KMS-11 (cell line): Measurements from ENCODE around the gene TSLP.

Experiments
- H2AFZ ChIP-seq: fragments of 200-600 bp; sonication (generic); 2 replicates; pipeline ENCODE4 v1.6.1; 2016; ENCODE audit warnings: antibody characterized with exemption, mixed run types, low read depth
- H3K27ac ChIP-seq: fragments of 200-600 bp; sonication (generic); 2 replicates; pipeline ENCODE4 v1.6.1; 2016; ENCODE audit warnings: mild to moderate bottlenecking, mixed run types
- H3K27me3 ChIP-seq: fragments of 200-600 bp; sonication (generic); 2 replicates; pipeline ENCODE4 v1.6.1; 2017; ENCODE audit warnings: mild to moderate bottlenecking, low read depth, mixed run types, moderate library complexity; ENCODE audit not compliant: insufficient read depth
- H3K36me3 ChIP-seq: fragments of 200-600 bp; sonication (generic); 2 replicates; pipeline ENCODE4 v1.6.1; 2017; ENCODE audit warnings: mild to moderate bottlenecking, mixed run types; ENCODE audit not compliant: insufficient read depth
- H3K4me1 ChIP-seq: fragments of 200-600 bp; sonication (generic); 2 replicates; pipeline ENCODE4 v1.6.1; 2016; ENCODE audit warnings: mild to moderate bottlenecking, low read depth, mixed run types; ENCODE audit not compliant: poor library complexity, severe bottlenecking
- H3K4me2 ChIP-seq: fragments of 200-600 bp; sonication (generic); 2 replicates; pipeline ENCODE4 v1.7.0; 2016; ENCODE audit warnings: mild to moderate bottlenecking, mixed run types
- H3K4me3 ChIP-seq: fragments of 200-600 bp; sonication (generic); IDR thresholded peaks from 2 replicates; pipeline ENCODE4 v1.6.1; 2017; ENCODE audit warnings: low read depth, low read length, mixed read lengths; ENCODE audit not compliant: insufficient read depth
- H3K79me2 ChIP-seq: fragments of 200-600 bp; sonication (generic); 2 replicates; pipeline ENCODE4 v1.6.1; 2016; ENCODE audit warnings: low read depth, mixed run types; ENCODE audit not compliant: insufficient read depth
- H3K9ac ChIP-seq: fragments of 200-600 bp; sonication (generic); 2 replicates; pipeline ENCODE4 v1.6.1; 2016; ENCODE audit warnings: mild to moderate bottlenecking, mixed run types
- H4K20me1 ChIP-seq: fragments of 200-600 bp; sonication (generic); 2 replicates; pipeline ENCODE4 v1.6.1; 2016; ENCODE audit warnings: mild to moderate bottlenecking, mixed run types; ENCODE audit not compliant: insufficient read depth
- TF ChIP-seq, protein P1 (sequence below): fragments of 200-600 bp; sonication (generic); conservative IDR thresholded peaks from 2 replicates; pipeline ENCODE4 v1.6.1; 2017; ENCODE audit warnings: low read depth, mild to moderate bottlenecking, antibody characterized with exemption, low read length, moderate library complexity, mixed read lengths

The TSLP gene

GRCh38 chr5:111111956-111112355 lies 40.4 kb downstream of the TSLP start:
- Histone ChIP-seq H3K9ac (no peak overlapping the region; the same call in 1 of the 2 replicates), H3K4me1 (peaks cover 20% of the 10 kb centered on the region), H3K27me3 (no peaks in the 10 kb centered on the region), H3K79me2 (no peaks in the 10 kb centered on the region), H2AFZ (no peak overlapping the region), H3K4me3 (no peak overlapping the region), H4K20me1 (no peaks in the 10 kb centered on the region), H3K36me3 (peaks cover 28% of the 10 kb centered on the region), H3K4me2 (no peak overlapping the region), H3K27ac (no peak overlapping the region)
- TF ChIP-seq, protein P1, sequence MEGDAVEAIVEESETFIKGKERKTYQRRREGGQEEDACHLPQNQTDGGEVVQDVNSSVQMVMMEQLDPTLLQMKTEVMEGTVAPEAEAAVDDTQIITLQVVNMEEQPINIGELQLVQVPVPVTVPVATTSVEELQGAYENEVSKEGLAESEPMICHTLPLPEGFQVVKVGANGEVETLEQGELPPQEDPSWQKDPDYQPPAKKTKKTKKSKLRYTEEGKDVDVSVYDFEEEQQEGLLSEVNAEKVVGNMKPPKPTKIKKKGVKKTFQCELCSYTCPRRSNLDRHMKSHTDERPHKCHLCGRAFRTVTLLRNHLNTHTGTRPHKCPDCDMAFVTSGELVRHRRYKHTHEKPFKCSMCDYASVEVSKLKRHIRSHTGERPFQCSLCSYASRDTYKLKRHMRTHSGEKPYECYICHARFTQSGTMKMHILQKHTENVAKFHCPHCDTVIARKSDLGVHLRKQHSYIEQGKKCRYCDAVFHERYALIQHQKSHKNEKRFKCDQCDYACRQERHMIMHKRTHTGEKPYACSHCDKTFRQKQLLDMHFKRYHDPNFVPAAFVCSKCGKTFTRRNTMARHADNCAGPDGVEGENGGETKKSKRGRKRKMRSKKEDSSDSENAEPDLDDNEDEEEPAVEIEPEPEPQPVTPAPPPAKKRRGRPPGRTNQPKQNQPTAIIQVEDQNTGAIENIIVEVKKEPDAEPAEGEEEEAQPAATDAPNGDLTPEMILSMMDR: no peak

DNA sequence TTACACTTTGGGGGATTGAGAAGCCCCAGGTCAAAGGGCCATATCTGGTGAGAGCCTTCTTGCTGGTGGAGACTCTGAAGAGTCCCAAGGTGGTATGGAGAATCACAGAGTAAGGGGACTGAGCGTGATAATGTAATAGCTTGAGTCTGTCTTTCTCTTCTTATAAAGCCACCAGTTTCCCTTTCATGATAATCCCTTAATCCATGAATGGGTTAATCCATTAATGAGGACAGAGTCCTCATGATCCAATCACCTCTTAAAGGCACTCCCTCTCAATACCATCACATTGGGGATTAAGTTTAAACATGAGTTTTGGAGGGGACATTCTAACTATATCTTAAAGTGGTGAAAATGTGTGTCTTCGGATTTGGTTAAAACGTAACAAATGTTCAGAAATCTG lies 42.2 kb downstream of the TSLP start:
- Histone ChIP-seq H3K79me2 (no peaks in the 10 kb centered on the region), H3K4me3 (no peak overlapping the region), H2AFZ (no peak overlapping the region), H3K9ac (no peak overlapping the region), H3K27ac (no peak overlapping the region), H4K20me1 (no peaks in the 10 kb centered on the region), H3K4me1 (peaks cover 20% of the 10 kb centered on the region), H3K27me3 (no peaks in the 10 kb centered on the region), H3K4me2 (no peak overlapping the region), H3K36me3 (peaks cover 24% of the 10 kb centered on the region)
- TF ChIP-seq, protein P1: no peak

- TF ChIP-seq, protein P1: no peak
- peaks cover 20% of the 10 kb centered on the region for H3K4me1 ChIP-seq
- H3K4me2 ChIP-seq: no peak overlapping the region
- H2AFZ ChIP-seq: no peak overlapping the region
- no peaks in the 10 kb centered on the region for H3K79me2 ChIP-seq
- no peak overlapping the region for H3K27ac ChIP-seq
- no peak overlapping the region for H3K4me3 ChIP-seq
- no peak overlapping the region for H3K9ac ChIP-seq
- peaks cover 19% of the 10 kb centered on the region; the same call in 1 of the 2 replicates for H3K36me3 ChIP-seq
- no peaks in the 10 kb centered on the region for H3K27me3 ChIP-seq
- H4K20me1 ChIP-seq: no peaks in the 10 kb centered on the region
These were observed 43.7 kb downstream of the TSLP start for GRCh38 chr5:111115229-111115628.

GRCh38 chr5:111116550-111116949 lies 45.0 kb downstream of the TSLP start:
- no peaks in the 10 kb centered on the region for H3K27me3 ChIP-seq
- H3K4me3 ChIP-seq: no peak overlapping the region
- H4K20me1 ChIP-seq: no peaks in the 10 kb centered on the region
- no peak overlapping the region for H3K9ac ChIP-seq
- H3K4me2 ChIP-seq: no peak overlapping the region
- no peak overlapping the region for H3K27ac ChIP-seq
- H3K4me1 ChIP-seq: peaks cover 12% of the 10 kb centered on the region
- no peaks in the 10 kb centered on the region for H3K79me2 ChIP-seq
- H3K36me3 ChIP-seq: peaks cover 14% of the 10 kb centered on the region; the same call in 1 of the 2 replicates
- TF ChIP-seq, protein P1: no peak
- H2AFZ ChIP-seq: no peak overlapping the region
